AG20443 (cell line): ENCODE results near the gene POLR2H.
A peak's percentile ranks its signal among the peaks of the same experiment; 100 is the strongest.
"Not testable (repeated sequence)": the region's sequence is repeated elsewhere in the genome, so short reads cannot be mapped to it uniquely, and the experiment has no call there.

Source experiments
- DNase-seq: peaks from one replicate; pipeline ENCODE4 v3.0.0; 2012; ENCODE audit warnings: low spot score, mixed read lengths

POLR2H gene

GRCh38 chr3:184335661-184336546, 25.6 kb upstream of the POLR2H start:
- peak; percentile 91 for DNase-seq

GRCh38 chr3:184336547-184337398, 24.7 kb upstream of the POLR2H start:
- peak; percentile 69 for DNase-seq

DNA sequence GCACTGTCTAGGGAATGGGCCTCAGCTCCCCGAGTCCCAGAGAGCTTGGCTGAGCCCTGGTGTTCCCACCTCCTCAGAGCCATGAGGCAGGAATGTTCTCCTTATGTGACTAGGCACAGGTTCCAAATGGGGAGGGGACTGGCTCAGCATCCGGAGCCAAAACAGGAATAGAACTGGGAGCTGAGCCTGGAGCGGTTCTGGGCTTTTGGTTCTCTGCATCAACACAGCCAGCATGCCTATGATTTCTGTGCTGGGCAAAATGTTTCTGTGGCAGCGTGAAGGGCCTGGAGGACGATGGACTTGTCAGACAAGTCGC, 24.2 kb upstream of the POLR2H start, which contains the start of gene FAM131A:
Gene FAM131A, plus strand, starts transcription at position 202 of the 316 bp plus-strand sequence. Its CDS starts 31 bp downstream, at position 233.
- peak; percentile 47 for DNase-seq

DNA sequence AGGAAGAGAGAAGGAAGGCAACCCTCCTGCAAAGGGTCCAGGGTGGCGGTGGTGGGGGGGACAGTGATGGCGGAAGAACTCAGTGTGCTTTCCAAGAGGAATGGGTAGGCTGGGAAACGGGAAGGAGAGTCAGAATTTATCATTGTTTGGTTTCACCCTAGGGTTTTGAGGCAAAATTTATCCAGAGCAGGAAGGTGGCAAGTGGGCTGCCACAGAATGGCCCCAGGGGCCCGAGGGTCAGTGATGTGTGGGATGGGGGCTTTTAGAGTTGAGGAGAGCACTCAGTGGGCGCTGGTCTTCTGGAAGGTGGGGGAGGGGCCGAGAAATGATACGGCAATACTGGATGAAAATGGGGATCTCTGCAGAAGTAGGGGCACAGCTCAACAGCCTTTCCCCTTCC, 23.5 kb upstream of the POLR2H start:
- DNase-seq: no peak

GRCh38 chr3:184338511-184338945, 23.0 kb upstream of the POLR2H start:
- peak; percentile 56 for DNase-seq

GRCh38 chr3:184339001-184339400, 22.5 kb upstream of the POLR2H start:
- no peak for DNase-seq

- not testable (repeated sequence) for DNase-seq
These were observed 21.9 kb upstream of the POLR2H start for GRCh38 chr3:184339451-184340135.

DNA sequence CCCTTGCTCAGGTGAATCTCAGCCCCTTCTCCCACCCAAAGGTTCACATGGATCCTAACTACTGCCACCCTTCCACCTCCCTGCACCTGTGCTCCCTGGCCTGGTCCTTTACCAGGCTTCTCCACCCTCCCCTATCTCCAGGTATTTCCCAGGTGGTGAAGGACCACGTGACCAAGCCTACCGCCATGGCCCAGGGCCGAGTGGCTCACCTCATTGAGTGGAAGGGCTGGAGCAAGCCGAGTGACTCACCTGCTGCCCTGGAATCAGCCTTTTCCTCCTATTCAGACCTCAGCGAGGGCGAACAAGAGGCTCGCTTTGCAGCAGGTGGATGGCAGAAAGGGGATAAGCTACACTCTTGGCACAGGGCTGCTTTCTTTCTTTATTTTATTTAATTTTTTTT, 19.6 kb upstream of the POLR2H start:
- DNase-seq: no peak

GRCh38 chr3:184343200-184343876, 18.2 kb upstream of the POLR2H start:
- no peak for DNase-seq

DNA sequence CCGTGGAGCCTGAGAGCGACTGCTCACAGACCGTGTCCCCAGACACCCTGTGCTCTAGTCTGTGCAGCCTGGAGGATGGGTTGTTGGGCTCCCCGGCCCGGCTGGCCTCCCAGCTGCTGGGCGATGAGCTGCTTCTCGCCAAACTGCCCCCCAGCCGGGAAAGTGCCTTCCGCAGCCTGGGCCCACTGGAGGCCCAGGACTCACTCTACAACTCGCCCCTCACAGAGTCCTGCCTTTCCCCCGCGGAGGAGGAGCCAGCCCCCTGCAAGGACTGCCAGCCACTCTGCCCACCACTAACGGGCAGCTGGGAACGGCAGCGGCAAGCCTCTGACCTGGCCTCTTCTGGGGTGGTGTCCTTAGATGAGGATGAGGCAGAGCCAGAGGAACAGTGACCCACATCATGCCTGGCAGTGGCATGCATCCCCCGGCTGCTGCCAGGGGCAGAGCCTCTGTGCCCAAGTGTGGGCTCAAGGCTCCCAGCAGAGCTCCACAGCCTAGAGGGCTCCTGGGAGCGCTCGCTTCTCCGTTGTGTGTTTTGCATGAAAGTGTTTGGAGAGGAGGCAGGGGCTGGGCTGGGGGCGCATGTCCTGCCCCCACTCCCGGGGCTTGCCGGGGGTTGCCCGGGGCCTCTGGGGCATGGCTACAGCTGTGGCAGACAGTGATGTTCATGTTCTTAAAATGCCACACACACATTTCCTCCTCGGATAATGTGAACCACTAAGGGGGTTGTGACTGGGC, 16.8 kb upstream of the POLR2H start:
- DNase-seq: no peak

DNA sequence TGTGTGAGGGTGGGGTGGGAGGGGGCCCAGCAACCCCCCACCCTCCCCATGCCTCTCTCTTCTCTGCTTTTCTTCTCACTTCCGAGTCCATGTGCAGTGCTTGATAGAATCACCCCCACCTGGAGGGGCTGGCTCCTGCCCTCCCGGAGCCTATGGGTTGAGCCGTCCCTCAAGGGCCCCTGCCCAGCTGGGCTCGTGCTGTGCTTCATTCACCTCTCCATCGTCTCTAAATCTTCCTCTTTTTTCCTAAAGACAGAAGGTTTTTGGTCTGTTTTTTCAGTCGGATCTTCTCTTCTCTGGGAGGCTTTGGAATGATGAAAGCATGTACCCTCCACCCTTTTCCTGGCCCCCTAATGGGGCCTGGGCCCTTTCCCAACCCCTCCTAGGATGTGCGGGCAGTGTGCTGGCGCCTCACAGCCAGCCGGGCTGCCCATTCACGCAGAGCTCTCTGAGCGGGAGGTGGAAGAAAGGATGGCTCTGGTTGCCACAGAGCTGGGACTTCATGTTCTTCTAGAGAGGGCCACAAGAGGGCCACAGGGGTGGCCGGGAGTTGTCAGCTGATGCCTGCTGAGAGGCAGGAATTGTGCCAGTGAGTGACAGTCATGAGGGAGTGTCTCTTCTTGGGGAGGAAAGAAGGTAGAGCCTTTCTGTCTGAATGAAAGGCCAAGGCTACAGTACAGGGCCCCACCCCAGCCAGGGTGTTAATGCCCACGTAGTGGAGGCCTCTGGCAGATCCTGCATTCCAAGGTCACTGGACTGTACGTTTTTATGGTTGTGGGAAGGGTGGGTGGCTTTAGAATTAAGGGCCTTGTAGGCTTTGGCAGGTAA, 16.0 kb upstream of the POLR2H start:
- DNase-seq: peak; percentile 90

GRCh38 chr3:184346480-184347190, 14.9 kb upstream of the POLR2H start:
- no peak for DNase-seq

GRCh38 chr3:184347321-184348056, 14.0 kb upstream of the POLR2H start:
- no peak for DNase-seq

GRCh38 chr3:184348057-184348382, 13.5 kb upstream of the POLR2H start:
- DNase-seq: no peak

DNA sequence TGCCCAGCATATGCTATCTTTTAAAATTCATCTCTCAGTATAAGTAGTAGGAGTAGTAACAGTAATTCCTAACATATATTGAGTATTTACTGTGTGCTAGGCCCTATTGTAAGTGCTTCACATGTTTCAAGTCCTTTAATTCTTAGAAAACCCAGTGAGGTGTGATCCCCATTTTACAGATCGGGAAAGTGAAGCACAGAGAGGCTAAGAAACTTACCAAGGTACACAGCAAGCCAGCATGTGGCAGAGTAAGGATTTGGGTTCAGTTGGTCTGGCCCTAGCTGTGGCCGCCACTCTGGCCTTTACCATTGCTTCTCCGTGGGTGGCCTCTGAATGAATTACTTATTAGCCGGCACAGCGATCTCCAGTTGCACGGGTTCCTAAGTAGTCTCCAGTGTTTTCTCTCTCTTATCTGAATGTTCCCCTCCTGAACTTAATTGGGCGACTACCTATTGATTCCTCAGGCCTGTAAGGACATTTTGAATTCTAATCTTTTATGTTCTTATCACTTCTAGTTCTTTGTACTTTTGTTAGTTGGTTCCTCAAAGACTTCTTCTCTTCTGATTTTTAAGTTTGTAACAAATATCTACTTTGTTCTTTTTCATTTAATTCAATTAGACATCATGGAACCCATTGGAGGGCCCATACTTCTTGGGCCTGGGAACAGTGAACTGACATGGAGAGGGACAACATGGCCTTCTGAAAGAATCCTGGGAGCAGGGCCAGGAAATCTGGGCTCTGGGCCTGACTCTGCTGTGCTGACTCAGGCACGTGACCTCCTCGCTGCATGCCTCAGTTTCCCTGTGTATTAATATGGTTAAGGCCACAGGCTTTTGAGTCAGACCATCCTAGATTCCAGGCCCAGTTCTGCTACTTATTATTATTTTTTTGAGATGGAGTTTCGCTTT, 11.7 kb upstream of the POLR2H start:
- no peak for DNase-seq

DNA sequence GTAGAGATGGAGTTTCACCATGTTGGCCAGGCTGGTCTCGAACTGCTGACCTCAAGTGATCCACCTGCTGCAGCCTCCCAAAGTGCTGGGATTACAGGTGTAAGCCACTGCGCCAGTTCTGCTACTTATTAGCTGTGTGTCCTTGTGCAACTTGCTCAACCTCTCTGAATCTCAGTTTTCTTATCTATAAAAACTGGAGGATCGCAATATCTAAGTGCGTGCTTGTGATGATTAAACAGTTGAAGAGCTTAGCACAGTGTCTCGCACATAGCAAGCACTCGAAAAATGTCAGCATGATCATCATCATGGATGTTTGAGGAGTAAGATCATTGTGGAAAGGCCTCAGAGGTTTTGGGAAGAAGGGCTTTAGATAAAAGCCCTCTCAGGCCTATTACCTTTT, 10.9 kb upstream of the POLR2H start:
- no peak for DNase-seq

DNA sequence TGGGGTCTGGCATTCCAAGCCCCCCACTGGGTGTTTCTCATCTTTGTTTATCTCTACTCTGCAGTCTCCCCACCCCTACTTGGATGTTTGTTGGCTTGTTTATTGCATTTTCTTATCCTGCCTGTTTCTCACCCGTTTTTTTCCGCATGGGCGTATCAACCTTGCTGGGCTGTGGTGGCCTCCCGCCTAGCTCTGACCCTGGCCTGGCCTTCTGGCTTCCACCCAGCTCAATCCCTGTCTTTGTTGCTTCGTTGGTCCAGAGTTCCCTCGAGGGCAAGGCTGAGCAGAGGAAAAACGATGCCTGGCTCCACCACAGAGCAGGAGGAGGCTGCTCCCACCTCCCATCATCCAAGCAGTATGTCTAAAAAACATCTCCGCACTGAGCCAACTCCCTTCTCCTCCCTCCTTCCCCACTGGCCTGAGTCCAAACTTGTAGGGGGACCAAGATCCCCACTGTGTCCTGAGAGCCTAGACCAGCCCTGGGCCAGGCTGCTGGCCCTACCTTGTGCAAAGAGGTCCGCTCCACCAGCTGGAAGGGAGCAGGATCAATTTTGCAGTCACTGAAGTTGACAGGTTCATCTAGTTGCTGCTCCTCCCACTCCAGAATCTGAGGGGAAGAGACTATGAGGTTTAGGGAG, 9.9 kb upstream of the POLR2H start:
- no peak for DNase-seq
